Right ventricle myocardium inferior (tissue), 1 donor: Measurements from ENCODE around the gene BHLHE23. TPM values are rescaled to one million over a fixed set of nuclear protein-coding genes. Genes with fewer than 3 reads are reported as not detected.

Experiments
- ATAC-seq: fragments of 200-7000 bp; cut with Tn5 transposase; one replicate; pipeline ENCODE4 v1.9.1; 2020; ENCODE audit warnings: mild to moderate bottlenecking, moderate library complexity
- DNase-seq: peaks from one replicate; pipeline ENCODE4 v3.0.0; 2021; ENCODE audit errors: missing footprints
- intact Hi-C: fragments of 100-400 bp; cut with DNase I; formaldehyde crosslinking; loops from one replicate; pipeline ENCODE4 v1.11.0; 2022
- total RNA-seq: library from RNA; stranded (reverse); fragmentation: NEBNext Ultra II Directional; extraction: Animal tissue kit (Norgen Biotek cat#: 25700); gene quantifications from one replicate; pipeline ENCODE4 v1.2.1, GENCODE V29; 2021
- donor health status: DM: no; HTN: yes; CAD: no; lungs with severe emphysema.

The BHLHE23 gene
- total RNA-seq, 1 donor from 2014 or later, result not detected

- intact Hi-C loops, result no loop called here
- ATAC-seq (no peak), DNase-seq (no peak)
These were observed 8.4 kb upstream of the BHLHE23 start for GRCh38 chr20:63015147-63015661.

GRCh38 chr20:63014710-63015109 is 7.9 kb upstream of the BHLHE23 start:
- no peak for ATAC-seq
- intact Hi-C loops, result no loop called here
- DNase-seq, result no peak

GRCh38 chr20:63014287-63014686 is 7.5 kb upstream of the BHLHE23 start:
- no peak for DNase-seq
- no peak for ATAC-seq
- intact Hi-C loops, result no loop called here

- no peak for ATAC-seq
- no peak for DNase-seq
- intact Hi-C loops, result no loop called here
These were observed 6.4 kb upstream of the BHLHE23 start for GRCh38 chr20:63013207-63013606.

GRCh38 chr20:63011798-63012197 is 5.0 kb upstream of the BHLHE23 start:
- intact Hi-C loops, result no loop called here
- ATAC-seq (no peak), DNase-seq (no peak)

- no peak for DNase-seq
- ATAC-seq, result no peak
- intact Hi-C loops, result loop anchor here (1.0 to 2.0 kb wide), 3 partner anchors 38 to 137 kb away; no protein-coding TSS in a partner anchor
These were observed 3.4 kb upstream of the BHLHE23 start for GRCh38 chr20:63009988-63010769.

- ATAC-seq (peak; percentile 79), DNase-seq (peak; percentile 88)
- intact Hi-C loops, result loop anchor here (1.0 to 2.0 kb wide), 3 partner anchors 37 to 136 kb away; no protein-coding TSS in a partner anchor
These were observed 2.5 kb upstream of the BHLHE23 start for GRCh38 chr20:63009045-63009961.

GRCh38 chr20:63008541-63009044 is 1.8 kb upstream of the BHLHE23 start:
- peak; percentile 5 for ATAC-seq
- intact Hi-C loops, result loop anchor here (1.0 to 2.0 kb wide), 3 partner anchors 36 to 135 kb away; no protein-coding TSS in a partner anchor
- peak; percentile 40 for DNase-seq

GRCh38 chr20:63007646-63008488 is 1.1 kb upstream of the BHLHE23 start:
- ATAC-seq, result no peak
- peak; percentile 37 for DNase-seq

GRCh38 chr20:63007360-63007645 is 539 bp upstream of the BHLHE23 start:
- ATAC-seq (no peak), DNase-seq (no peak)
- intact Hi-C loops, result no loop called here

More at GRCh38 chr20:63007646-63008488, 1.1 kb upstream of the BHLHE23 start:
- intact Hi-C loops, result loop anchor here (2.0 kb wide), 1 partner anchor 107 kb away; no protein-coding TSS in a partner anchor

GRCh38 chr20:63005862-63006539 is 763 bp downstream of the BHLHE23 start:
- DNase-seq (peak; percentile 47), ATAC-seq (no peak)
- intact Hi-C loops, result no loop called here

GRCh38 chr20:63005365-63005861 is 1.4 kb downstream of the BHLHE23 start:
- DNase-seq (peak; percentile 56), ATAC-seq (no peak)
- intact Hi-C loops, result no loop called here

GRCh38 chr20:63004607-63005364 is 2.0 kb downstream of the BHLHE23 start:
- DNase-seq (peak; percentile 53), ATAC-seq (no peak)
- intact Hi-C loops, result no loop called here

GRCh38 chr20:63003546-63003945 is 3.2 kb downstream of the BHLHE23 start:
- ATAC-seq (no peak), DNase-seq (peak; percentile 39)
- intact Hi-C loops, result no loop called here

- intact Hi-C loops, result no loop called here
These were observed 4.3 kb downstream of the BHLHE23 start for GRCh38 chr20:63002511-63002910.

GRCh38 chr20:63000958-63001357 is 5.8 kb downstream of the BHLHE23 start:
- intact Hi-C loops, result no loop called here
- DNase-seq, result peak; percentile 4
- ATAC-seq, result no peak

More at GRCh38 chr20:63002511-63002910, 4.3 kb downstream of the BHLHE23 start:
- ATAC-seq, result no peak
- DNase-seq, result peak; percentile 18

- DNase-seq (peak; percentile 54), ATAC-seq (no peak)
- intact Hi-C loops, result no loop called here
These were observed 6.7 kb downstream of the BHLHE23 start for GRCh38 chr20:63000036-63000435.
